Measurements from ENCODE around the gene CYP2F1.
"Not testable (repeated sequence)": the region's sequence is repeated elsewhere in the genome, so short reads cannot be mapped to it uniquely, and the experiment has no call there.

Gene CYP2F1

GRCh38 chr19:41114132-41114531, at the start of gene CYP2F1:
TSS of gene CYP2F1 (plus strand) at chr19:41114432. CDS start at chr19:41116189, 1,757 bp downstream.
- DNase-seq: no peak

GRCh38 chr19:41064974-41065569, 49.2 kb upstream of the CYP2F1 start:
- no peak for DNase-seq

GRCh38 chr19:41076286-41076685, 37.9 kb upstream of the CYP2F1 start:
- no peak for DNase-seq

- no peak for DNase-seq
Measured at GRCh38 chr19:41083516-41083915, 30.7 kb upstream of the CYP2F1 start.

GRCh38 chr19:41085748-41086415, 28.4 kb upstream of the CYP2F1 start:
- no peak for DNase-seq

- DNase-seq: no peak
Measured at GRCh38 chr19:41088151-41088550, 26.1 kb upstream of the CYP2F1 start, which contains the start of gene CYP2A13. TSS of gene CYP2A13 (plus strand) at chr19:41088451. CDS start at chr19:41088472, 21 bp downstream.

GRCh38 chr19:41089959-41090358, 24.3 kb upstream of the CYP2F1 start:
- no peak for DNase-seq

- no peak for DNase-seq
Measured at GRCh38 chr19:41095703-41096102, 18.5 kb upstream of the CYP2F1 start.

GRCh38 chr19:41096353-41096752, 17.9 kb upstream of the CYP2F1 start:
- DNase-seq: no peak

GRCh38 chr19:41097302-41097701, 16.9 kb upstream of the CYP2F1 start:
- no peak for DNase-seq

- no peak for DNase-seq
Measured at GRCh38 chr19:41098762-41099161, 15.5 kb upstream of the CYP2F1 start.

- DNase-seq: not testable (repeated sequence)
Measured at GRCh38 chr19:41102210-41102609, 12.0 kb upstream of the CYP2F1 start.

GRCh38 chr19:41106177-41106576, 8.1 kb upstream of the CYP2F1 start:
- DNase-seq: no peak

GRCh38 chr19:41111296-41111695, 2.9 kb upstream of the CYP2F1 start:
- DNase-seq: no peak

- no peak for DNase-seq
Measured at GRCh38 chr19:41111750-41112295, 2.4 kb upstream of the CYP2F1 start.

GRCh38 chr19:41112728-41113290, 1.4 kb upstream of the CYP2F1 start:
- DNase-seq: no peak

GRCh38 chr19:41116261-41116660, 2.0 kb downstream of the CYP2F1 start:
- no peak for DNase-seq

GRCh38 chr19:41120929-41121911, 7.0 kb downstream of the CYP2F1 start:
- DNase-seq: peak; percentile 68

GRCh38 chr19:41122846-41123245, 8.6 kb downstream of the CYP2F1 start:
- DNase-seq: not testable (repeated sequence)

GRCh38 chr19:41123716-41124294, 9.6 kb downstream of the CYP2F1 start:
- DNase-seq: no peak

GRCh38 chr19:41126765-41127203, 12.6 kb downstream of the CYP2F1 start:
- peak; percentile 18 for DNase-seq

GRCh38 chr19:41127362-41127761, 13.1 kb downstream of the CYP2F1 start:
- not testable (repeated sequence) for DNase-seq
